GM23248 (cell line): ENCODE data around the gene CCDC187. TPM values are rescaled to one million over a fixed set of nuclear protein-coding genes. Genes with fewer than 3 reads are reported as not detected.
A peak's percentile ranks its signal among the peaks of the same experiment; 100 is the strongest.

Experiments used
- DNase-seq: peaks from one replicate; pipeline ENCODE4 v3.0.0-alpha.2; 2015
- H2AFZ ChIP-seq: fragments of 200-600 bp; sonication (generic); 2 replicates; pipeline ENCODE4 v1.6.1; 2016; ENCODE audit warnings: antibody characterized with exemption
- H3F3A ChIP-seq: fragments of 200-600 bp; sonication (generic); 2 replicates; pipeline ENCODE4 v1.6.1; 2016; ENCODE audit warnings: mild to moderate bottlenecking, antibody characterized with exemption, mixed run types; ENCODE audit not compliant: insufficient read depth
- H3K27ac ChIP-seq: fragments of 200-600 bp; sonication (generic); 2 replicates; pipeline ENCODE4 v1.5.1; 2016; ENCODE audit warnings: mild to moderate bottlenecking
- H3K27me3 ChIP-seq: fragments of 200-600 bp; sonication (generic); replicated peaks from 2 replicates; pipeline ENCODE4 v1.6.1; 2016; ENCODE audit warnings: mild to moderate bottlenecking; ENCODE audit not compliant: insufficient read depth
- H3K36me3 ChIP-seq: fragments of 200-600 bp; sonication (generic); 2 replicates; pipeline ENCODE4 v1.6.1; 2016; ENCODE audit warnings: low read depth, mild to moderate bottlenecking
- H3K4me1 ChIP-seq: fragments of 200-600 bp; sonication (generic); 2 replicates; pipeline ENCODE4 v1.6.1; 2016; ENCODE audit warnings: mild to moderate bottlenecking; ENCODE audit not compliant: insufficient read depth
- H3K4me2 ChIP-seq: fragments of 200-600 bp; sonication (generic); one replicate; pipeline ENCODE4 v1.6.1; 2016; ENCODE audit warnings: mild to moderate bottlenecking; ENCODE audit not compliant: unreplicated experiment
- H3K4me3 ChIP-seq: fragments of 200-600 bp; sonication (generic); 2 replicates; pipeline ENCODE4 v1.5.1; 2016; ENCODE audit warnings: mild to moderate bottlenecking
- H3K79me2 ChIP-seq: fragments of 200-600 bp; sonication (generic); 2 replicates; pipeline ENCODE4 v1.6.1; 2016; ENCODE audit warnings: mild to moderate bottlenecking; ENCODE audit not compliant: insufficient read depth
- H3K9ac ChIP-seq: fragments of 200-600 bp; sonication (generic); 2 replicates; pipeline ENCODE4 v1.6.1; 2016; ENCODE audit warnings: mild to moderate bottlenecking
- H3K9me2 ChIP-seq: fragments of 200-600 bp; sonication (generic); 2 replicates; pipeline ENCODE4 v1.6.1; 2016; ENCODE audit warnings: mixed run types, mild to moderate bottlenecking, moderate library complexity; ENCODE audit not compliant: insufficient read depth
- H3K9me3 ChIP-seq: fragments of 200-600 bp; sonication (generic); one replicate; pipeline ENCODE4 v1.6.1; 2017; ENCODE audit warnings: low read depth
- H4K20me1 ChIP-seq: fragments of 200-600 bp; sonication (generic); 2 replicates; pipeline ENCODE4 v1.6.0; 2016; ENCODE audit not compliant: insufficient read depth
- EZH2 ChIP-seq: fragments of 200-600 bp; sonication (generic); IDR thresholded peaks from 2 replicates; pipeline ENCODE4 v1.6.1; 2018; ENCODE audit warnings: antibody characterized with exemption, mild to moderate bottlenecking; ENCODE audit not compliant: insufficient read depth, poor library complexity, severe bottlenecking
- EZH2phosphoT487 ChIP-seq: fragments of 200-600 bp; sonication (generic); IDR thresholded peaks from 2 replicates; pipeline ENCODE4 v1.6.1; 2018; ENCODE audit warnings: antibody characterized with exemption, moderate library complexity, mild to moderate bottlenecking, low read depth; ENCODE audit not compliant: insufficient read depth
- WGBS, 2 experiments: methylation state at CpG; one replicate each; pipeline ENCODE4 v1.1.6; 2015 to 2017; ENCODE audit warnings: low lambda C conversion rate in 2 of 2, low coverage in 1 of 2; ENCODE audit errors: missing lambda C conversion rate in 2 of 2; 5-methylcytosine and 5-hydroxymethylcytosine counted together
- in situ Hi-C: fragments of 300-500 bp; cut with MboI; formaldehyde crosslinking; loops from 2 replicates; pipeline ENCODE4 v1.15.0; 2020
- polyA plus RNA-seq: library from polyadenylated mRNA; unstranded; fragments of >200 nt; fragmentation: Nextera tagmentation; extraction: Ambion mirVana; gene quantifications from 2 replicates; pipeline ENCODE4 v1.2.1, GENCODE V29; 2016
- total RNA-seq: library from RNA; depleted of rRNA; stranded (reverse); fragments of >200 nt; shearing (Covaris generic); gene quantifications from 2 replicates; pipeline ENCODE4 v1.2.3, GENCODE V29; 2014

The CCDC187 gene
- total and polyA plus RNA-seq, 2 experiments from 2014 or later = not detected

- DNase-seq = no peak
- Histone ChIP-seq H2AFZ (no peak overlapping the region), H3K36me3 (no peaks in the 10 kb centered on the region), H3K9me3 (no peaks in the 10 kb centered on the region), H3F3A (peaks cover 4% of the 10 kb centered on the region; the same call in 1 of the 2 replicates), H4K20me1 (no peaks in the 10 kb centered on the region), H3K9me2 (no peaks in the 10 kb centered on the region), H3K79me2 (no peaks in the 10 kb centered on the region), H3K27me3 (peaks cover 16% of the 10 kb centered on the region; the same call in 1 of the 2 replicates), H3K4me3 (no peak overlapping the region), H3K9ac (no peak overlapping the region), H3K27ac (no peak overlapping the region), H3K4me2 (no peak overlapping the region), H3K4me1 (no peaks in the 10 kb centered on the region)
- 29 to 47% methylated on average over 5 of the region's 5 CpGs for WGBS, 2 experiments
- TF ChIP-seq EZH2 (no peak), EZH2phosphoT487 (no peak)
- in situ Hi-C loops = no loop called here
Measured at GRCh38 chr9:136294437-136294836, 9.5 kb downstream of the CCDC187 start.

GRCh38 chr9:136293476-136294077 lies 10.3 kb downstream of the CCDC187 start:
- TF ChIP-seq EZH2 (no peak), EZH2phosphoT487 (no peak)
- no peaks in the 10 kb centered on the region for H3K79me2 ChIP-seq
- H3K4me2 ChIP-seq = no peak overlapping the region
- no peak overlapping the region for H3K27ac ChIP-seq
- H3K9ac ChIP-seq = no peak overlapping the region
- no peaks in the 10 kb centered on the region for H3K4me1 ChIP-seq
- no peak overlapping the region for H2AFZ ChIP-seq
- H3F3A ChIP-seq = peaks cover 4% of the 10 kb centered on the region; the same call in 1 of the 2 replicates
- no peaks in the 10 kb centered on the region for H3K36me3 ChIP-seq
- in situ Hi-C loops = no loop called here
- WGBS, 2 experiments = 61 to 68% methylated on average over 13 to 14 of the region's 14 CpGs
- DNase-seq = no peak
- H3K9me2 ChIP-seq = no peaks in the 10 kb centered on the region
- no peaks in the 10 kb centered on the region for H4K20me1 ChIP-seq
- no peak overlapping the region for H3K4me3 ChIP-seq
- H3K27me3 ChIP-seq = peaks cover 22% of the 10 kb centered on the region; the same call in 1 of the 2 replicates
- H3K9me3 ChIP-seq = no peaks in the 10 kb centered on the region

DNA sequence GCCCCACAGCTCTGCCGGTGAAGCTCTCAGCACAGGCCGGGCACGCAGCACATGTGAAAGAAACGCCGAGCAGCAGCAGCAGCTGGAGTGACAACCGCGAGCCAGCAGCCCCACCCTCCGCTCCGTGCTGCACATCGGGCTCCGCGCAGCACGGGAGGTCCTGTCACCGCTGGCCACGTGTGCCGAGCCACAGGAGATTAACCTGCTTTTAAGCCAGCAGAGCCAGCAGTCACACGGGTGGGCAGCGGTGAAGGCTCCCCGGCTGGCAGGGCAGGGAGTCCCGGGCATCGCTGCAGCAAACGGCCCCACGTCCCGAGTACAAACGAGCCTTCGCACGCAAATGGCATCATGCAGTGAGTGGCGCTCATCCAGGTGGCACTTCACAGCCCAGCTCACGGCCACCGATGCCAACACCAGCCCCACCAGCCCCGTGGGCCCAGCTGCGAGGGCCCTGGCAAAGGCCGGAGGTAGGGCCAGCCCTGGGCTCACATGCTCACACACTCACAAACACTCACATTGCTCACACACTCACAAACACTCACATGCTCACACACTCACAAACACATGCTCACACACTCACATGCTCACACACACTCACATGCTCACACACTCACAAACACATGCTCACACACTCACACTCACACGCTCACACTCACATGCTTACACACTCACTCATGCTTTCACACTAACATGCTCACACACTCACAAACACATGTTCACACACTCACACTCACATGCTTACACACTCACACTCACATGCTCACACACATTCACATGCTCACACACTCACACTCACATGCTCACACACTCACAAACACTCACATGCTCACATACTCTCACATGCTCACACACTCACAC lies 11.1 kb downstream of the CCDC187 start:
- peak; percentile 72 for DNase-seq
- H3F3A ChIP-seq = peaks cover 4% of the 10 kb centered on the region; the same call in 1 of the 2 replicates
- no peak overlapping the region for H3K27ac ChIP-seq
- H2AFZ ChIP-seq = no peak overlapping the region
- no peak overlapping the region for H3K9ac ChIP-seq
- no peaks in the 10 kb centered on the region for H3K4me1 ChIP-seq
- peaks cover 27% of the 10 kb centered on the region; the same call in 1 of the 2 replicates for H3K27me3 ChIP-seq
- no peaks in the 10 kb centered on the region for H3K36me3 ChIP-seq
- TF ChIP-seq EZH2phosphoT487 (no peak), EZH2 (no peak)
- WGBS, 2 experiments = 9 to 11% methylated on average over 34 of the region's 34 CpGs
- H3K9me2 ChIP-seq = no peaks in the 10 kb centered on the region
- H4K20me1 ChIP-seq = no peaks in the 10 kb centered on the region
- no peak overlapping the region for H3K4me2 ChIP-seq
- H3K4me3 ChIP-seq = no peak overlapping the region
- H3K9me3 ChIP-seq = no peaks in the 10 kb centered on the region
- in situ Hi-C loops = no loop called here
- no peaks in the 10 kb centered on the region for H3K79me2 ChIP-seq

DNA sequence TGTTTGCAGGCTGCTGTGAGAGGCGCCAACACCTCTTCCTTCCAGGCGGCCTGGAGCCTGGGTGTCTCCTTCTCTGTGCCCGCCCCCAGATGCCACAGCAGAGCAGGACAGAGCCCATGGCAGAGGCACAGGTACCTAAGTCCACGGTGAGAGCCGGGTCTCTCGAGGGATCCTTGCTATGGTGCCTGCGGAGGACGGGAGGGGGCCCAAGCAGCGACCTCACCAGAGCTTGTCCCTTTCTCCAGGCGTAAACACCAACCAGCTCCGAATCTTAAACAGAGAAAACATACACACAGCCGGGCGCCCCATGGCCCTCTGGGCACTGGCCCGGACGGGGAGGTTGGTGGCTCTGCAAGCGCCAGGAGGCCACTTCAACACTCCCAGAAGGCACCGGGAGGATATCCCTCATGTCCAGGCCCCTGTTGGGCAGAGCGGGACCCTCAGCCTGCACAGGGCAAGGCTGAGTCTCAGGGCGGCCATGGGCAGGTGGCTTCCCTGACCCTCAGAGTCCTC lies 11.8 kb downstream of the CCDC187 start:
- peaks cover 4% of the 10 kb centered on the region; the same call in 1 of the 2 replicates for H3F3A ChIP-seq
- H3K4me2 ChIP-seq = no peak overlapping the region
- 66 to 72% methylated on average over 17 to 18 of the region's 19 CpGs for WGBS, 2 experiments
- H3K27me3 ChIP-seq = peaks cover 27% of the 10 kb centered on the region; the same call in 1 of the 2 replicates
- H3K27ac ChIP-seq = no peak overlapping the region
- H3K9me2 ChIP-seq = no peaks in the 10 kb centered on the region
- no peak overlapping the region for H3K4me3 ChIP-seq
- H2AFZ ChIP-seq = no peak overlapping the region
- no peaks in the 10 kb centered on the region for H3K9me3 ChIP-seq
- H3K36me3 ChIP-seq = no peaks in the 10 kb centered on the region
- DNase-seq = no peak
- no peaks in the 10 kb centered on the region for H4K20me1 ChIP-seq
- TF ChIP-seq EZH2phosphoT487 = no peak
- no peaks in the 10 kb centered on the region for H3K79me2 ChIP-seq
- no peaks in the 10 kb centered on the region for H3K4me1 ChIP-seq
- in situ Hi-C loops = no loop called here
- H3K9ac ChIP-seq = no peak overlapping the region
